ENCODE data around the gene MYD88. TPM values are rescaled to one million over a fixed set of nuclear protein-coding genes. Genes with fewer than 3 reads are reported as not detected.
"Not testable (repeated sequence)": the region's sequence is repeated elsewhere in the genome, so short reads cannot be mapped to it uniquely, and the experiment has no call there.

Gene MYD88
- total RNA-seq, 2 experiments from 2014 or later = 16.3 to 29.4 TPM

- intact Hi-C loops (cut with micrococcal nuclease; ENCODE audit: unreplicated experiment) = no loop called here
- H3K4me2 ChIP-seq (ENCODE audit: low read length) = no peak overlapping the region
- no peak for TF ChIP-seq EZH2phosphoT487 (IDR thresholded peaks at IDR 0.05; ENCODE audit: borderline replicate concordance, low read depth, low read length)
- no peak for TF ChIP-seq CTCF (conservative IDR thresholded peaks at IDR 0.05; ENCODE audit: low read length)
- no peak overlapping the region for H3K27ac ChIP-seq (ENCODE audit: low read depth, low read length, poor library complexity, severe bottlenecking)
- CTCF ChIA-PET (ENCODE audit: unreplicated experiment) = no interaction called here
- no peak overlapping the region for H3K4me3 ChIP-seq (ENCODE audit: low read depth, low read length, poor library complexity, severe bottlenecking)
- no peaks in the 10 kb centered on the region for H3K36me3 ChIP-seq (ENCODE audit: insufficient read depth, low read length)
- no peak overlapping the region for H2AFZ ChIP-seq (ENCODE audit: low read length)
- BruUV-seq (replicated peaks) = no TSS peak
- DNase-seq (ENCODE audit: low spot score) = no peak
- H3K9me2 ChIP-seq (ENCODE audit: insufficient read depth, low read length) = no peaks in the 10 kb centered on the region
- H3K4me1 ChIP-seq (ENCODE audit: insufficient read depth, low read length, poor library complexity, severe bottlenecking) = no peaks in the 10 kb centered on the region
- POLR2A ChIA-PET = interaction anchor here (2.0 kb wide), 1 partner anchor 9 kb away, joined by 10 read pairs; no protein-coding TSS in a partner anchor
- no peaks in the 10 kb centered on the region for H4K20me1 ChIP-seq (ENCODE audit: insufficient read depth, low read length)
- H3K79me2 ChIP-seq (ENCODE audit: insufficient read depth, low read depth, low read length) = no peaks in the 10 kb centered on the region
- H3K9me3 ChIP-seq (ENCODE audit: low read length) = no peaks in the 10 kb centered on the region
Measured at GRCh38 chr3:38157117-38157516, 18.7 kb downstream of the MYD88 start.

- ChIA-PET CTCF (ENCODE audit: unreplicated experiment) (no interaction called here), POLR2A (interaction anchor here (2.0 kb wide), 1 partner anchor 9 kb away, joined by 10 read pairs; no protein-coding TSS in a partner anchor)
- no peaks in the 10 kb centered on the region for H4K20me1 ChIP-seq (ENCODE audit: insufficient read depth, low read length)
- H3K27ac ChIP-seq (ENCODE audit: low read depth, low read length, poor library complexity, severe bottlenecking) = no peak overlapping the region
- intact Hi-C loops (cut with micrococcal nuclease; ENCODE audit: unreplicated experiment) = no loop called here
- H2AFZ ChIP-seq (ENCODE audit: low read length) = no peak overlapping the region
- no peak for DNase-seq (ENCODE audit: low spot score)
- H3K4me2 ChIP-seq (ENCODE audit: low read length) = no peak overlapping the region
- H3K4me1 ChIP-seq (ENCODE audit: insufficient read depth, low read length, poor library complexity, severe bottlenecking) = no peaks in the 10 kb centered on the region
- no TSS peak for BruUV-seq (replicated peaks)
- no peaks in the 10 kb centered on the region for H3K9me3 ChIP-seq (ENCODE audit: low read length)
- no peak for TF ChIP-seq CTCF (conservative IDR thresholded peaks at IDR 0.05; ENCODE audit: low read length)
- TF ChIP-seq EZH2phosphoT487 (IDR thresholded peaks at IDR 0.05; ENCODE audit: borderline replicate concordance, low read depth, low read length) = no peak
- no peaks in the 10 kb centered on the region for H3K36me3 ChIP-seq (ENCODE audit: insufficient read depth, low read length)
- no peaks in the 10 kb centered on the region for H3K9me2 ChIP-seq (ENCODE audit: insufficient read depth, low read length)
- no peaks in the 10 kb centered on the region for H3K79me2 ChIP-seq (ENCODE audit: insufficient read depth, low read depth, low read length)
- no peak overlapping the region for H3K4me3 ChIP-seq (ENCODE audit: low read depth, low read length, poor library complexity, severe bottlenecking)
Measured at GRCh38 chr3:38157595-38157994, 19.1 kb downstream of the MYD88 start.

GRCh38 chr3:38158472-38158871, 20.0 kb downstream of the MYD88 start:
- intact Hi-C loops (cut with micrococcal nuclease; ENCODE audit: unreplicated experiment) = no loop called here
- Histone ChIP-seq H3K27ac (ENCODE audit: low read depth, low read length, poor library complexity, severe bottlenecking) (no peak overlapping the region), H4K20me1 (ENCODE audit: insufficient read depth, low read length) (no peaks in the 10 kb centered on the region), H3K9me2 (ENCODE audit: insufficient read depth, low read length) (no peaks in the 10 kb centered on the region), H3K9me3 (ENCODE audit: low read length) (no peaks in the 10 kb centered on the region), H3K79me2 (ENCODE audit: insufficient read depth, low read depth, low read length) (no peaks in the 10 kb centered on the region), H3K4me1 (ENCODE audit: insufficient read depth, low read length, poor library complexity, severe bottlenecking) (no peaks in the 10 kb centered on the region), H3K4me3 (ENCODE audit: low read depth, low read length, poor library complexity, severe bottlenecking) (no peak overlapping the region), H2AFZ (ENCODE audit: low read length) (no peak overlapping the region), H3K36me3 (ENCODE audit: insufficient read depth, low read length) (no peaks in the 10 kb centered on the region), H3K4me2 (ENCODE audit: low read length) (no peak overlapping the region)
- POLR2A ChIA-PET = interaction anchor here (2.0 kb wide), 1 partner anchor 10 kb away, joined by 10 read pairs; no protein-coding TSS in a partner anchor
- BruUV-seq (replicated peaks) = no TSS peak
- CTCF ChIA-PET (ENCODE audit: unreplicated experiment) = no interaction called here
- DNase-seq (ENCODE audit: low spot score) = no peak
- TF ChIP-seq EZH2phosphoT487 (IDR thresholded peaks at IDR 0.05; ENCODE audit: borderline replicate concordance, low read depth, low read length) (no peak), CTCF (conservative IDR thresholded peaks at IDR 0.05; ENCODE audit: low read length) (no peak)

- H2AFZ ChIP-seq (ENCODE audit: low read length); H3K9me3 ChIP-seq (ENCODE audit: low read length); H3K79me2 ChIP-seq (ENCODE audit: insufficient read depth, low read depth, low read length); H3K27ac ChIP-seq (ENCODE audit: low read depth, low read length, poor library complexity, severe bottlenecking); BruUV-seq (replicated peaks); POLR2A ChIA-PET; H3K4me3 ChIP-seq (ENCODE audit: low read depth, low read length, poor library complexity, severe bottlenecking); H3K9me2 ChIP-seq (ENCODE audit: insufficient read depth, low read length); intact Hi-C loops (cut with micrococcal nuclease; ENCODE audit: unreplicated experiment); DNase-seq (ENCODE audit: low spot score); H3K4me2 ChIP-seq (ENCODE audit: low read length); H4K20me1 ChIP-seq (ENCODE audit: insufficient read depth, low read length); H3K4me1 ChIP-seq (ENCODE audit: insufficient read depth, low read length, poor library complexity, severe bottlenecking); CTCF ChIA-PET (ENCODE audit: unreplicated experiment); H3K36me3 ChIP-seq (ENCODE audit: insufficient read depth, low read length): not testable (repeated sequence)
Measured at GRCh38 chr3:38160704-38161103, 22.2 kb downstream of the MYD88 start.
